ENCODE measurements around the gene SERPINB7. TPM values are rescaled to one million over a fixed set of nuclear protein-coding genes. Genes with fewer than 3 reads are reported as not detected.

SERPINB7 gene
- total RNA-seq, 1 donor: not detected

DNA sequence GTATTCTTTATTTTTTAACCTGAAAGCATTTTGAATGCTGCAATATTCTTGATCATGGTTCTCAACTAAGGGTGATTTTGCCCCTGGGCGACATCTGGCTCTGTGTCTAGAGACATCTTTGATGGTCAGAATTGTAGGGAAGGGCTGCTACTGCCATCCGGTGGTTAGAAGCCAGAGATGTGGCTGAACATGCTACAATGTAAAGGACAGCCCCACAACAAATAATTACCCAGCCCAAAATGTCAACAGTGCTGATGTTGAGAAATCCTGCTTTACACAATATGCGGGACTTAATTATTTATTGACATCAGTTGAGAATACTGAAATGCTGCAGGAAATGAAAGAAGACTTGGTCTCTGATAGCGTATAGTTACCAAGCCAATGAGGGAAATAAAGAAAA lies 74.8 kb downstream of the SERPINB7 start:
- Histone ChIP-seq H3K4me3 (ENCODE audit: low read length) (no peak overlapping the region), H3K9me3 (ENCODE audit: low read depth, low read length) (no peaks in the 10 kb centered on the region), H3K4me1 (ENCODE audit: insufficient read depth, low read length) (peaks cover 3% of the 10 kb centered on the region), H3K27me3 (ENCODE audit: insufficient read depth, low read length) (no peaks in the 10 kb centered on the region)

DNA sequence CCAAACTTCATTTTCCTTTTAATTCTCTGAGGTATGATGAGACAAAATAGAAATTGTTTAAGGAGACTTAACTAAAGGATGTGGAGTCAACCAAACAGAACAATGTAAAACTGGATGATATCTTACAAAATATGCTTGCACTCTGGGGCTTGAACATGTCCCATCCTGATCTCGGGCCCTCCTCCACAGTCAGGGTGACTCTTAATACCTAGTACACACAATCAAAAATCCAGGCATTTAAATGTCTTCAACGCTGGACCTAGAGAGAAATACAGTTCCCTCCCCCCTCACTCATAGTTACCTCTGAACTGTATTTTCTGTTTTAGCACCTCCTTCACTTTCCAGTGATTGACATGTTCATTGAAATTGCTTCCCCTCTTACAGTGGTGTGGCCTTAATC lies 75.4 kb downstream of the SERPINB7 start:
- Histone ChIP-seq H3K9me3 (ENCODE audit: low read depth, low read length) (no peaks in the 10 kb centered on the region), H3K4me1 (ENCODE audit: insufficient read depth, low read length) (peaks cover 3% of the 10 kb centered on the region), H3K4me3 (ENCODE audit: low read length) (no peak overlapping the region), H3K27me3 (ENCODE audit: insufficient read depth, low read length) (no peaks in the 10 kb centered on the region)

Other genes with a start within 250 kb of the SERPINB7 start
- not detected for gene SERPINB12, start 233.0 kb upstream of the SERPINB7 start, total RNA-seq
- not detected for gene SERPINB13, start 188.1 kb upstream of the SERPINB7 start, total RNA-seq
- not detected for gene SERPINB4, start 131.2 kb upstream of the SERPINB7 start, total RNA-seq
- gene SERPINB3, start 113.5 kb upstream of the SERPINB7 start, total RNA-seq: not detected
- gene SERPINB11, start 72.5 kb upstream of the SERPINB7 start, total RNA-seq: not detected
- gene SERPINB2, start 112.3 kb downstream of the SERPINB7 start, total RNA-seq: 143 TPM
- gene SERPINB10, start 132.5 kb downstream of the SERPINB7 start, total RNA-seq: 5.7 TPM
- not detected for gene HMSD, start 173.9 kb downstream of the SERPINB7 start, total RNA-seq
- 18.8 TPM for gene SERPINB8, start 194.7 kb downstream of the SERPINB7 start, total RNA-seq